Measurements from ENCODE around the gene PNPLA7. TPM values are rescaled to one million over a fixed set of nuclear protein-coding genes. Genes with fewer than 3 reads are reported as not detected.

Gene PNPLA7
- total RNA-seq, 1 donor from 2014 or later, result 8.8 TPM

DNA sequence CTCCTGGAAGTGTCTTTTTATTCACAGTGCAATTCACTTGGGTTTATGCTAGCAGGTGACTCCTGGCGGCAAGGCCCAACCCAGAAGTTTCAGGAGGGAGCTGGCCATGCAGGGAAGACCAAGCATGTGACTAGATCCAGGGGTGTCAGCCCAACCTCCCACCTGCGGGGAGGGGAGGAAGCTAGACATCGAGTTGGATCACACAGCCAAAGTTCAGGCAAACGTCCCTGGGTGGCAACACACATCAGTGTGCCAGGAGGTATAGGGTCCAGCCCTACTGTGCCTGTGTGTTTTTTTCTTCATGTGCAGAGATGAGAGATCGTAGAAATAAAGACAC is 25.3 kb downstream of the PNPLA7 start:
- Mint-ChIP-seq H3K4me3 (ENCODE audit: low read depth) (no peak overlapping the region), H3K4me1 (ENCODE audit: low read depth) (no peaks in the 10 kb centered on the region), H3K36me3 (ENCODE audit: insufficient read depth) (no peaks in the 10 kb centered on the region), H3K9me3 (ENCODE audit: low read depth) (no peaks in the 10 kb centered on the region), H3K27me3 (peaks cover 4% of the 10 kb centered on the region), H3K27ac (no peak overlapping the region)
- TF ChIP-seq, protein P1, sequence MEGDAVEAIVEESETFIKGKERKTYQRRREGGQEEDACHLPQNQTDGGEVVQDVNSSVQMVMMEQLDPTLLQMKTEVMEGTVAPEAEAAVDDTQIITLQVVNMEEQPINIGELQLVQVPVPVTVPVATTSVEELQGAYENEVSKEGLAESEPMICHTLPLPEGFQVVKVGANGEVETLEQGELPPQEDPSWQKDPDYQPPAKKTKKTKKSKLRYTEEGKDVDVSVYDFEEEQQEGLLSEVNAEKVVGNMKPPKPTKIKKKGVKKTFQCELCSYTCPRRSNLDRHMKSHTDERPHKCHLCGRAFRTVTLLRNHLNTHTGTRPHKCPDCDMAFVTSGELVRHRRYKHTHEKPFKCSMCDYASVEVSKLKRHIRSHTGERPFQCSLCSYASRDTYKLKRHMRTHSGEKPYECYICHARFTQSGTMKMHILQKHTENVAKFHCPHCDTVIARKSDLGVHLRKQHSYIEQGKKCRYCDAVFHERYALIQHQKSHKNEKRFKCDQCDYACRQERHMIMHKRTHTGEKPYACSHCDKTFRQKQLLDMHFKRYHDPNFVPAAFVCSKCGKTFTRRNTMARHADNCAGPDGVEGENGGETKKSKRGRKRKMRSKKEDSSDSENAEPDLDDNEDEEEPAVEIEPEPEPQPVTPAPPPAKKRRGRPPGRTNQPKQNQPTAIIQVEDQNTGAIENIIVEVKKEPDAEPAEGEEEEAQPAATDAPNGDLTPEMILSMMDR (IDR thresholded peaks at IDR 0.05; ENCODE audit: unreplicated experiment), result no peak
- no peak for DNase-seq (ENCODE audit: low spot score, unreplicated experiment)

DNA sequence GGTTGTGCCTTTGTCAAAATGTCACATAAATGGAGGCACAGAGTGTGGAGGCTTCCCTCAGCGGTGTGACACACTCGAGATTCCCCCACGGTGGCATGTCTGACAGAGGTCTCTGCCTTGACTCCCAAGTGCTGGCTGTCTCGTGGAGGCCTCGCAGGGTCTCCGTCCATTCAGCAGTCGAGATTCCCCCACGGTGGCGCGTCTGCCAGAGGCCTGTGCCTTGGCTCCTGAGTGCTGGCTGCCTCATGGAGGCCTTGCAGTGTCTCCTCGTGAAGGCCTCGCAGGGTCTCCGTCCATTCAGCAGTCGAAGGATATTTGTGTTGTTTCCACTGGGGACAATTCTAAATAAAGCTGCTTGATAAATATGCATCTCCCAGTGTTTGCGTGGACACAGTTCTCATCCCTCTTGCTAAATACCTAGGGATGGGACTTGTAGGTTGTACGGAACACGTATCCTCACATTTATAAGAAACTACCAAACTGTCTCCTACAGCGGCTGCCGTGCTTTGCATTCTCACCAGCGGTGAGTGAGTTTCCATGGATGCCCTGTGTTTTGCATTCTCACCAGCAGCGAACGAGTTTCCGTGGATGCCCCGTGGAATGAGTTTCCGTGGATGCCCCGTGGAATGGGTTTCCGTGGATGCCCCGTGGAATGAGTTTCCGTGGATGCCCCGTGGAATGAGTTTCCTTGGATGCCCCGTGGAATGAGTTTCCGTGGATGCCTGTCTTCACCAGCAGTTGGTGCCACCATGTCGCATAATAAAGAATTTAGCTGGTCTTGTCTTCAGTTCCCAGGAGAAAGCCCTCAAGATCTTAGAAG is 25.8 kb downstream of the PNPLA7 start:
- TF ChIP-seq, protein P1 (IDR thresholded peaks at IDR 0.05; ENCODE audit: unreplicated experiment), result no peak
- Mint-ChIP-seq H3K27ac (no peak overlapping the region), H3K36me3 (ENCODE audit: insufficient read depth) (no peaks in the 10 kb centered on the region), H3K4me3 (ENCODE audit: low read depth) (no peak overlapping the region), H3K9me3 (ENCODE audit: low read depth) (no peaks in the 10 kb centered on the region), H3K4me1 (ENCODE audit: low read depth) (no peaks in the 10 kb centered on the region), H3K27me3 (peaks cover 4% of the 10 kb centered on the region)
- DNase-seq (ENCODE audit: low spot score, unreplicated experiment), result no peak

DNA sequence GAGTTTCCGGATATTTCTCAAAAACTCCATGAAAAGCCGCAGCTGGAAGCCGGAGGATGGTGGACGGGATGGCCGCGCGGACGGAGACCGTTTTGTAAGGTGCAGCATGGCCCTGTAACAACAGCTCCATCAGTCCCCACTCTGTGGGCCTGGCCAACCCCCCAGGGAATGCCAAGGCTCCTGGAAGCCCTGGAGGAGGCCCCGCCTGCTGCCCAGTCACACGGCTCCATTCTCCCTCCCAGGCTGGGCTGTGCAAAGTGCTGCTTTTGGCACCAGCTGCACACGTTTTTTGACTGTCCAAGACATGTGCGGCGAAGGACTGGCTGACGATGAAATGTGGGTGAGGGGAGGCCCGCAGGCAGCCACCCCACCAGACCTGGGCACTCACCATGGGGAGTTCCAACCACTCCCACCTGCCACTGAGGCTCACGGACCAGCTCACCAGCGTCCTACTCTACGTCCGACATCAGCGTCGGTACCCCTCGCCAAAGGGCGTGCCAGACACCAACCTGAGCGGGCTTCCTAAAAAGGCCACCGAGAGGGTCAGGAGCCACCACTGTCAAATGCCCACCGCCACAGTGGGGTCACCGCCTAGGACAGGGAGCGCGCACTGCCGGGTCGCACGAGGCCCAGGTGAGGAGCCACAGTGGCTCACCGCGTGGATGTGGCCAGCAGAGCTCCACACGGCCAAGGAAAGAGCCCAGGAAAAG is 27.3 kb downstream of the PNPLA7 start:
- H3K4me1 Mint-ChIP-seq (ENCODE audit: low read depth), result no peaks in the 10 kb centered on the region
- no peaks in the 10 kb centered on the region for H3K9me3 Mint-ChIP-seq (ENCODE audit: low read depth)

DNA sequence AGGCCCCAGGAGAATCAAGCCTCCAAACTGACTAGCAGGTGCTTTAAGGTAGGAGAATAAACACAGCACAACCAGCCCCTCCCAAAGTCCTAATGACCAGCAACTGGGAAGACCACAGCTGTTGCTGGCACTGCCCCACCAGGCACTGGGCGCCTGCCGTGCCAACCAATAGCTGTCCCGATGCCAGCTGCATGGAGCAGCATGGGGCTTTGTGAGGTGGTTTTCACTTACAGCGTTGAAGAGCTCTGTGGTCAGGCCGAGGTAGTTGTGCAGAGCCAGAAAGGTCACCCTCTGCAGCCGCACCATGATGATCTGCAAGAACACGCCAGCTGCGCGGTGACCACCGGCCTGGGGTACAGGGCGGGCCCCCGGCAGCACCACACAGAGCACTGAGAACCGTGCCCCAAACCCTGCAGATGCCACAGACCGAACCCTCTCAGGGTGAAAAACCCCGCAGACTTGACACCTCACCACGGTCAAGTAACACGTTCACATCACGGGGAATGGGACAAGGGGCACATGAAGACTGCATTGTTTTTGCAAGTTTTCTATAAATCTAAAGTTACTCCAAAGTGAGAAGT is 28.7 kb downstream of the PNPLA7 start:
- H3K9me3 Mint-ChIP-seq (ENCODE audit: low read depth), result no peaks in the 10 kb centered on the region
- no peaks in the 10 kb centered on the region for H3K36me3 Mint-ChIP-seq (ENCODE audit: insufficient read depth)
- H3K4me3 Mint-ChIP-seq (ENCODE audit: low read depth), result no peak overlapping the region
- TF ChIP-seq, protein P1 (IDR thresholded peaks at IDR 0.05; ENCODE audit: unreplicated experiment), result no peak
- H3K27ac Mint-ChIP-seq, result no peak overlapping the region
- H3K4me1 Mint-ChIP-seq (ENCODE audit: low read depth), result no peaks in the 10 kb centered on the region
- DNase-seq (ENCODE audit: low spot score, unreplicated experiment), result no peak
- no peaks in the 10 kb centered on the region for H3K27me3 Mint-ChIP-seq

More for the DNA sequence above, 27.3 kb downstream of the PNPLA7 start:
- H3K27me3 Mint-ChIP-seq, result peaks cover 4% of the 10 kb centered on the region
- H3K36me3 Mint-ChIP-seq (ENCODE audit: insufficient read depth), result no peaks in the 10 kb centered on the region
- no peak overlapping the region for H3K4me3 Mint-ChIP-seq (ENCODE audit: low read depth)
- DNase-seq (ENCODE audit: low spot score, unreplicated experiment), result no peak
- H3K27ac Mint-ChIP-seq, result no peak overlapping the region
- TF ChIP-seq, protein P1 (IDR thresholded peaks at IDR 0.05; ENCODE audit: unreplicated experiment), result no peak

DNA sequence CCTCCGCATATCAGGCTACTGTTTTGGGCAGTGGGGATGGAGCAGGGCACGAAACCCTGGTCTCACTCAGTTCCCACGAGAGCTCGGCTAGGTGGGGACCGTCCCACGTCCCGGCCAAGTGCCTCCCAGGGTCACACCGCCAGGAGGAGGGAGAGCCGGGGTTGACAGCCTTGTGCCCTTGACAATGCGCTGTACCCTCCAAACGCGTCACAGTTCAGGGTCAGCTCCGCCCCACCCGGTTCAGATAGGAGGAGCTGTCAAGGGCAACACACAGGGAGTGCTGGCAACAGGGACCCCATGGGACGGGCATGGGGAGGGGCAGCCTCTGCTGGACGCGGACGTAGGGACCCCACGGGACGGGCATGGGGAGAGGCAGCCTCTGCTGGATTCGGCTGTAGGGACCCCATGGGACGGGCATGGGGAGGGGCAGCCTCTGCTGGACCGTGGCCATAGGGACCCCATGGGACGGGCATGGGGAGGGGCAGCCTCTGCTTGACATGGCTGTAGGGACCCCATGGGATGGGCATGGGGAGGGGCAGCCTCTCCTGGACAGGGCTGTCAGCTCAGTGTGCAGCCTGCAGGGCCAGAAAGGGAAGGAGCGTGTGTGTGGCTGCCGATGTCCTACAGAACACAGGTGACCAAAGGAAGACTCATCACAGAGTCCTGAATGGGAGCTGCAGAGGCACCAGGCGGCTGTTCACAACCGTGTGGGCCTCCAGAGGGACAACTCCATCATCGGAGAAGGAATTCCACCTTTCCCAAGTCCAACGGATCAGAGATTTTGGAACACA is 29.4 kb downstream of the PNPLA7 start:
- no peak for DNase-seq (ENCODE audit: low spot score, unreplicated experiment)
- Mint-ChIP-seq H3K4me3 (ENCODE audit: low read depth) (no peak overlapping the region), H3K4me1 (ENCODE audit: low read depth) (no peaks in the 10 kb centered on the region), H3K9me3 (ENCODE audit: low read depth) (no peaks in the 10 kb centered on the region), H3K27me3 (no peaks in the 10 kb centered on the region), H3K27ac (no peak overlapping the region), H3K36me3 (ENCODE audit: insufficient read depth) (no peaks in the 10 kb centered on the region)
- TF ChIP-seq, protein P1 (IDR thresholded peaks at IDR 0.05; ENCODE audit: unreplicated experiment), result no peak

Data from progenitor cell of endocrine pancreas (in vitro differentiated cells).